H1 (cell line): ENCODE measurements around the gene MBOAT1. TPM values are rescaled to one million over a fixed set of nuclear protein-coding genes. Genes with fewer than 3 reads are reported as not detected.

Experiments
- CTCF ChIA-PET: fragments of 300-600 bp; sonication (Branson Sonifier 250); formaldehyde crosslinking; loops from one replicate; lab custom pipeline; 2021; ENCODE audit not compliant: partially characterized antibody; lab: Charles Lee
- POLR2A ChIA-PET: fragments of 300-600 bp; sonication (Branson Sonifier 250); formaldehyde crosslinking; loops from one replicate; lab custom pipeline; 2021; ENCODE audit warnings: inconsistent platforms; ENCODE audit not compliant: partially characterized antibody; lab: Charles Lee
- DNase-seq, 2 experiments: peaks; one replicate each; pipeline versions ENCODE4 v3.0.0 to v3.0.0-alpha.2; 2010 to 2022; ENCODE audit warnings: low spot score in 2 of 2, low read depth in 1 of 2, mixed read lengths in 1 of 2
- FAIRE-seq: peaks from 2 replicates; lab custom pipeline; 2011; peaks lifted over from hg19 to GRCh38; lab: Jason Lieb, UNC
- H2AFZ ChIP-seq: 2 replicates; pipeline ENCODE4 v1.8.1; 2012; ENCODE audit warnings: low read length, inconsistent platforms
- H2AK5ac ChIP-seq: 2 replicates; pipeline ENCODE4 v1.6.1; 2013; ENCODE audit warnings: low read depth, low read length
- H2BK120ac ChIP-seq: replicated peaks from 2 replicates; pipeline ENCODE3; 2013; ENCODE audit warnings: low read depth, low read length, inconsistent platforms
- H2BK12ac ChIP-seq: 2 replicates; pipeline ENCODE4 v1.6.1; 2013; ENCODE audit warnings: low read depth, low read length
- H2BK15ac ChIP-seq: 2 replicates; pipeline ENCODE4 v1.6.1; 2013; ENCODE audit warnings: low read length
- H2BK20ac ChIP-seq: 2 replicates; pipeline ENCODE4 v1.6.1; 2013; ENCODE audit warnings: low read length
- H2BK5ac ChIP-seq: 2 replicates; pipeline ENCODE4 v1.6.1; 2013; ENCODE audit warnings: low read depth, low read length
- H3K14ac ChIP-seq: 2 replicates; pipeline ENCODE4 v1.6.1; 2013; ENCODE audit warnings: inconsistent platforms; ENCODE audit not compliant: insufficient read length
- H3K18ac ChIP-seq: 2 replicates; pipeline ENCODE4 v1.6.1; 2013; ENCODE audit warnings: low read length; ENCODE audit errors: extremely low read depth
- H3K23ac ChIP-seq: 2 replicates; pipeline ENCODE4 v1.6.1; 2013; ENCODE audit warnings: inconsistent platforms; ENCODE audit not compliant: insufficient read length
- H3K23me2 ChIP-seq: 2 replicates; pipeline ENCODE4 v1.6.1; 2013; ENCODE audit warnings: low read depth, low read length
- H3K27ac ChIP-seq: 2 replicates; pipeline ENCODE4 v1.6.1; 2011; ENCODE audit warnings: low read depth, low read length, inconsistent platforms
- H3K27me3 ChIP-seq, 4 experiments: replicated peaks in 1 of 4; 1 replicate in 1 of 4; 2 replicates in 3 of 4; pipeline versions ENCODE4 v1.6.1 to v1.8.1; 2011 to 2013; ENCODE audit warnings: low read length in 3 of 4, mild to moderate bottlenecking in 3 of 4, inconsistent platforms in 2 of 4, mixed read lengths in 2 of 4, moderate library complexity in 1 of 4; ENCODE audit not compliant: control insufficient read depth in 3 of 4, insufficient read depth in 3 of 4; ENCODE audit errors: extremely low read depth in 1 of 4
- H3K36me3 ChIP-seq, 4 experiments: 2 replicates each; pipeline versions ENCODE4 v1.6.1 to v1.8.1; 2011 to 2013; ENCODE audit warnings: mild to moderate bottlenecking in 4 of 4, low read length in 3 of 4, moderate library complexity in 2 of 4, control low read depth in 1 of 4, inconsistent platforms in 1 of 4; ENCODE audit not compliant: insufficient read depth in 4 of 4, control insufficient read depth in 2 of 4
- H3K4ac ChIP-seq: replicated peaks from 2 replicates; pipeline ENCODE3; 2013; ENCODE audit warnings: low read length, low read depth, mixed read lengths, inconsistent platforms; ENCODE audit not compliant: insufficient read length
- H3K4me1 ChIP-seq, 4 experiments: replicated peaks in 1 of 4; 1 replicate in 1 of 4; 2 replicates in 3 of 4; pipeline versions ENCODE4 v1.6.1 to v1.8.1; 2011 to 2013; ENCODE audit warnings: low read length in 3 of 4, inconsistent platforms in 2 of 4, mixed read lengths in 1 of 4; ENCODE audit not compliant: insufficient read depth in 4 of 4, control insufficient read depth in 3 of 4
- H3K4me2 ChIP-seq, 2 experiments: 2 replicates each; pipeline versions ENCODE4 v1.6.1 to v1.8.1; 2011 to 2013; ENCODE audit warnings: low read depth in 2 of 2, low read length in 2 of 2, control low read depth in 1 of 2, inconsistent platforms in 1 of 2, mild to moderate bottlenecking in 1 of 2; ENCODE audit not compliant: insufficient read depth in 1 of 2
- H3K4me3 ChIP-seq, 4 experiments: fragments of 200-600, 300-600 bp in 1 of 4; sonication (generic), shearing (Covaris generic), sonication (Bioruptor Twin) in 1 of 4; 2 replicates each; pipeline versions ENCODE4 v1.5.1 to v1.8.1; 2011 to 2016; ENCODE audit warnings: low read length in 4 of 4, low read depth in 3 of 4, control low read depth in 2 of 4, inconsistent platforms in 2 of 4, mild to moderate bottlenecking in 2 of 4, mixed read lengths in 1 of 4, moderate library complexity in 1 of 4; ENCODE audit not compliant: insufficient read depth in 2 of 4; ENCODE audit errors: extremely low read depth in 1 of 4
- H3K56ac ChIP-seq: replicated peaks from 2 replicates; pipeline ENCODE3; 2013; ENCODE audit warnings: low read depth, mild to moderate bottlenecking, mixed read lengths, low read length, inconsistent platforms; ENCODE audit not compliant: insufficient read length
- H3K79me1 ChIP-seq: 2 replicates; pipeline ENCODE4 v1.6.1; 2013; ENCODE audit warnings: low read depth, low read length, control low read depth
- H3K79me2 ChIP-seq, 2 experiments: 2 replicates each; pipeline versions ENCODE4 v1.6.1 to v1.8.1; 2012 to 2013; ENCODE audit warnings: low read length in 2 of 2, mild to moderate bottlenecking in 2 of 2, inconsistent platforms in 1 of 2; ENCODE audit not compliant: insufficient read depth in 2 of 2, control insufficient read depth in 1 of 2
- H3K9ac ChIP-seq, 4 experiments: replicated peaks in 1 of 4; 1 replicate in 1 of 4; 2 replicates in 3 of 4; pipeline versions ENCODE4 v1.6.1 to v1.8.1; 2011 to 2013; ENCODE audit warnings: low read depth in 3 of 4, low read length in 3 of 4, control low read depth in 2 of 4, mild to moderate bottlenecking in 2 of 4, moderate library complexity in 2 of 4, inconsistent platforms in 1 of 4; ENCODE audit errors: extremely low read depth in 1 of 4
- H3K9me3 ChIP-seq, 2 experiments: 2 replicates each; pipeline versions ENCODE4 v1.6.1 to v1.8.1; 2012 to 2013; ENCODE audit warnings: mild to moderate bottlenecking in 2 of 2, moderate library complexity in 2 of 2, control low read depth in 1 of 2, inconsistent platforms in 1 of 2, low read depth in 1 of 2, low read length in 1 of 2, mixed read lengths in 1 of 2; ENCODE audit not compliant: insufficient read depth in 2 of 2
- H4K20me1 ChIP-seq, 2 experiments: replicated peaks in 1 of 2; 2 replicates each; pipeline versions ENCODE3 to v1.8.1; 2011 to 2013; ENCODE audit warnings: inconsistent platforms in 2 of 2, low read length in 2 of 2, mild to moderate bottlenecking in 1 of 2; ENCODE audit not compliant: insufficient read depth in 2 of 2, control insufficient read depth in 1 of 2
- H4K5ac ChIP-seq: 2 replicates; pipeline ENCODE4 v1.6.1; 2013; ENCODE audit warnings: low read length, low read depth, mixed read lengths, inconsistent platforms; ENCODE audit not compliant: insufficient read length
- H4K8ac ChIP-seq: 2 replicates; pipeline ENCODE4 v1.8.0; 2013; ENCODE audit warnings: mild to moderate bottlenecking, moderate library complexity, low read length, inconsistent platforms; ENCODE audit not compliant: insufficient read depth; ENCODE audit errors: extremely low read depth
- H4K91ac ChIP-seq: replicated peaks from 2 replicates; pipeline ENCODE3; 2013; ENCODE audit warnings: low read length, mixed read lengths, inconsistent platforms; ENCODE audit not compliant: insufficient read length
- WGBS, 2 experiments: shearing (Covaris generic) in 1 of 2; methylation state at CpG; one replicate each; pipeline versions ENCODE4 v1.1.6 to v1.1.7; 2013 to 2015; ENCODE audit warnings: low lambda C conversion rate in 2 of 2, mixed read lengths in 2 of 2, inconsistent platforms in 1 of 2, low coverage in 1 of 2, missing lambda C conversion rate in 1 of 2; ENCODE audit not compliant: insufficient replicate concordance in 2 of 2, insufficient coverage in 1 of 2, insufficient read length in 1 of 2; ENCODE audit errors: extremely low coverage in 1 of 2, missing lambda C conversion rate in 1 of 2; 5-methylcytosine and 5-hydroxymethylcytosine counted together
- polyA plus RNA-seq, 7 experiments: library from polyadenylated mRNA; depleted of rRNA in 3 of 7; stranded (reverse) in 5 of 7; unstranded in 2 of 7; fragments of >200 nt in 5 of 7; fragments of 200-250 nt in 2 of 7; gene quantifications; 1 replicate in 5 of 7; 2 replicates in 1 of 7; 4 replicates in 1 of 7; pipeline versions ENCODE4 v1.2.1 to v1.2.3, GENCODE V29; 2011 to 2013; ENCODE audit warnings: missing spikeins in 2 of 7, mixed read lengths in 2 of 7
- total RNA-seq: library from RNA; stranded (reverse); fragmentation: NEBNext Ultra II Directional; extraction: Animal tissue kit (Norgen Biotek cat#: 25700); gene quantifications from 2 replicates; pipeline ENCODE4 v1.2.1, GENCODE V29; 2021

Gene MBOAT1
- total and polyA plus RNA-seq, 2 of the 8 experiments (the other 6 are each of a cell fraction or from before 2014, with no cell fraction given): 4.9 to 19.5 TPM

- Histone ChIP-seq H2AFZ (no peak overlapping the region), H2BK20ac (no peak overlapping the region), H3K4me1 (no peaks in the 10 kb centered on the region; a peak in 2 of 7 replicates), H4K20me1 (no peaks in the 10 kb centered on the region), H3K9ac (no peak overlapping the region), H3K36me3 (no peaks in the 10 kb centered on the region), H2BK15ac (no peak overlapping the region), H4K8ac (no peak overlapping the region), H3K4me2 (no peak overlapping the region), H3K18ac (no peak overlapping the region), H4K91ac (no peak overlapping the region), H3K14ac (no peak overlapping the region), H3K79me1 (no peaks in the 10 kb centered on the region), H2AK5ac (no peak overlapping the region), H3K27ac (no peak overlapping the region), H3K79me2 (no peaks in the 10 kb centered on the region), H2BK5ac (no peak overlapping the region), H2BK12ac (no peak overlapping the region), H3K23ac (no peak overlapping the region), H4K5ac (no peak overlapping the region), H3K4me3 (no peak overlapping the region), H3K4ac (no peak overlapping the region), H3K56ac (no peak overlapping the region), H3K9me3 (no peaks in the 10 kb centered on the region), H2BK120ac (no peak overlapping the region), H3K23me2 (no peaks in the 10 kb centered on the region), H3K27me3 (no peaks in the 10 kb centered on the region)
- FAIRE-seq (no peak), DNase-seq (no peak)
- CTCF ChIA-PET: interaction anchor here (0.5 to 2.3 kb wide), 6 partner anchors 10 to 1254 kb away, joined by 3 to 21 read pairs (median 4); no protein-coding TSS in a partner anchor
- WGBS, 2 experiments: 87% methylated on average over 6 of the region's 6 CpGs; no CpG with 5 or more reads in 1 of the 2 experiments
- POLR2A ChIA-PET: no interaction called here
Measured at GRCh38 chr6:20098267-20098876, 113.9 kb downstream of the MBOAT1 start.
